HG02840 (cell line): ENCODE measurements around the gene FSTL3.

Source experiments
- ATAC-seq: cut with Tn5 transposase; IDR thresholded peaks from one replicate; pipeline ENCODE4 v1.9.1; 2021; ENCODE audit warnings: mild to moderate bottlenecking, moderate library complexity, moderate number of reproducible peaks; ENCODE audit not compliant: unreplicated experiment, low FRiP score

Gene FSTL3

GRCh38 chr19:644789-645188 is 31.4 kb upstream of the FSTL3 start:
- no peak for ATAC-seq

- no peak for ATAC-seq
These were observed 30.0 kb upstream of the FSTL3 start for GRCh38 chr19:645912-646778.

- ATAC-seq, result no peak
These were observed 29.2 kb upstream of the FSTL3 start for GRCh38 chr19:646779-647565.

GRCh38 chr19:647566-648284 is 28.5 kb upstream of the FSTL3 start:
- no peak for ATAC-seq

GRCh38 chr19:648305-648704 is 27.9 kb upstream of the FSTL3 start:
- no peak for ATAC-seq

GRCh38 chr19:648904-649801 is 27.0 kb upstream of the FSTL3 start:
- no peak for ATAC-seq

GRCh38 chr19:650121-650520 is 26.1 kb upstream of the FSTL3 start:
- no peak for ATAC-seq

GRCh38 chr19:651114-651818 is 24.9 kb upstream of the FSTL3 start:
- no peak for ATAC-seq

GRCh38 chr19:651991-652390 is 24.2 kb upstream of the FSTL3 start:
- ATAC-seq, result no peak

GRCh38 chr19:652467-653389 is 23.5 kb upstream of the FSTL3 start:
- ATAC-seq, result no peak

- no peak for ATAC-seq
These were observed 22.8 kb upstream of the FSTL3 start for GRCh38 chr19:653425-653824.

GRCh38 chr19:655691-656090 is 20.5 kb upstream of the FSTL3 start:
- ATAC-seq, result no peak

- no peak for ATAC-seq
These were observed 19.2 kb upstream of the FSTL3 start for GRCh38 chr19:656751-657559.

- ATAC-seq, result no peak
These were observed 18.6 kb upstream of the FSTL3 start for GRCh38 chr19:657611-658010.

GRCh38 chr19:658059-658839 is 17.9 kb upstream of the FSTL3 start:
- ATAC-seq, result no peak

- ATAC-seq, result no peak
These were observed 17.0 kb upstream of the FSTL3 start for GRCh38 chr19:658916-659839.
